SK-N-MC (cell line): ENCODE data around the gene PTK7.

Experiments
- EZH2 ChIP-seq: fragments of 200-600 bp; sonication (generic); IDR thresholded peaks from one replicate; pipeline ENCODE4 v1.6.1; 2017; ENCODE audit warnings: antibody characterized with exemption
- POLR2AphosphoS5 ChIP-seq: IDR thresholded peaks from 2 replicates; pipeline ENCODE4 v1.6.1; 2012; ENCODE audit warnings: mild to moderate bottlenecking, low read depth, low read length, borderline replicate concordance

DNA sequence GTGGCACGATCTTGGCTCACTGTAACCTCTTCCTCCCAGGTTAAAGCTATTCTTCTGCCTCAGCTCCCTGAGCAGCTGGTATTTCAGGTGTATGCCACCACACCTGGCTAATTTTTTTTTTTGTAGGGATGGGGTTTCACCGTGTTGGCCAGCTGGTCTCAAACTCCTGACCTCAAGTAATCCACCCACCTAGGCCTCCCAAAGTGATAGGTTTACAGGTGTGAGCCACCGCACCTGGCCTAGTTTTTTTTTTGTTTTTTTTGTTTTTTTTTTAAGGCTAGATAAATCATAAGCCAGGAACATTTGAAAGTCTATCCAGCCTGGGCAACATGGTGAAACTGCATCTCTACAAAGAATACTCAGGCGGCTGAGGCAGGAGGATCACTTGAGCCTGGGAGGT lies 43.8 kb upstream of the PTK7 start:
- TF ChIP-seq EZH2 (no peak), POLR2AphosphoS5 (no peak)
